ENCODE results near the gene RAB3D.

DNA sequence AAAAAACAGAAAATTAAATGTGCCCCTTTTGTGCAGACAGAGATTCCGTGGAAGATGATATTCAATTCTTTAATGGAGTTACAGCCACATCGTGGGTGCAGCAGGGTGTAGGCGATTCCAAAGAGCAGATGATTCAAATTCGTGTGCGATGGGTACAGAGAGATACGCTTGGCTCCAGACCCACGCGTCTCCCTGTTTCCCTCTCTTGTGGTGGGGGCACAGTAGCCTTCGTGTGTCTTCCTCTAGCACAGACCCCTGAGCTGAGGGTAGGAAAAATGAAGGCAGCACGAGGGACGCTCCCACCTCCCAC, 38.7 kb downstream of the RAB3D start:
- TF ChIP-seq, protein P1, sequence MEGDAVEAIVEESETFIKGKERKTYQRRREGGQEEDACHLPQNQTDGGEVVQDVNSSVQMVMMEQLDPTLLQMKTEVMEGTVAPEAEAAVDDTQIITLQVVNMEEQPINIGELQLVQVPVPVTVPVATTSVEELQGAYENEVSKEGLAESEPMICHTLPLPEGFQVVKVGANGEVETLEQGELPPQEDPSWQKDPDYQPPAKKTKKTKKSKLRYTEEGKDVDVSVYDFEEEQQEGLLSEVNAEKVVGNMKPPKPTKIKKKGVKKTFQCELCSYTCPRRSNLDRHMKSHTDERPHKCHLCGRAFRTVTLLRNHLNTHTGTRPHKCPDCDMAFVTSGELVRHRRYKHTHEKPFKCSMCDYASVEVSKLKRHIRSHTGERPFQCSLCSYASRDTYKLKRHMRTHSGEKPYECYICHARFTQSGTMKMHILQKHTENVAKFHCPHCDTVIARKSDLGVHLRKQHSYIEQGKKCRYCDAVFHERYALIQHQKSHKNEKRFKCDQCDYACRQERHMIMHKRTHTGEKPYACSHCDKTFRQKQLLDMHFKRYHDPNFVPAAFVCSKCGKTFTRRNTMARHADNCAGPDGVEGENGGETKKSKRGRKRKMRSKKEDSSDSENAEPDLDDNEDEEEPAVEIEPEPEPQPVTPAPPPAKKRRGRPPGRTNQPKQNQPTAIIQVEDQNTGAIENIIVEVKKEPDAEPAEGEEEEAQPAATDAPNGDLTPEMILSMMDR (IDR thresholded peaks at IDR 0.05): no peak
- TF ChIP-seq ZFX (IDR thresholded peaks at IDR 0.05; ENCODE audit: borderline replicate concordance): no peak
